ENCODE results near the gene SLC16A5. TPM values are rescaled to one million over a fixed set of nuclear protein-coding genes. Genes with fewer than 3 reads are reported as not detected.

SLC16A5 gene
- total RNA-seq, 6 experiments from 2014 or later = 1.2 to 3.7 (median 1.7) TPM

GRCh38 chr17:75109407-75110233, 21.9 kb downstream of the SLC16A5 start, which contains the start of gene ARMC7:
Gene ARMC7, plus strand, starts transcription at chr17:75109969. Its CDS starts 320 bp downstream, at chr17:75110289.
- Histone ChIP-seq H3K27me3 (no peaks in the 10 kb centered on the region), H3K4me3 (peak within 1 kb of the TSS; percentile 81 to 90 (median 89)), H3K27ac (peak within 1 kb of the TSS; percentile 50 to 77 (median 56)), H3K4me1 (peaks cover 0 to 16% (median 5%) of the 10 kb centered on the region in 4 donors), H3K36me3 (no peaks in the 10 kb centered on the region), H3K9me3 (no peaks in the 10 kb centered on the region)
- WGBS (ENCODE audit: insufficient coverage, low coverage, low lambda C conversion rate, missing lambda C conversion rate) = 0% methylated on average over 12 of the region's 68 CpGs
- ATAC-seq = peak; percentile 85 to 90 (median 88)
- intact Hi-C loops (cut with DNase I) = loop anchor here (10.0 kb wide), 2 partner anchors 45 to 95 kb away; partner anchors contain the start of gene NUP85 (in 1 of the 2)
- DNase-seq = peak; percentile 93 to 94 (median 94)
- TF ChIP-seq CTCF (IDR thresholded peaks at IDR 0.05) (no peak), POLR2A (IDR thresholded peaks at IDR 0.05) (peak; percentile 84)

DNA sequence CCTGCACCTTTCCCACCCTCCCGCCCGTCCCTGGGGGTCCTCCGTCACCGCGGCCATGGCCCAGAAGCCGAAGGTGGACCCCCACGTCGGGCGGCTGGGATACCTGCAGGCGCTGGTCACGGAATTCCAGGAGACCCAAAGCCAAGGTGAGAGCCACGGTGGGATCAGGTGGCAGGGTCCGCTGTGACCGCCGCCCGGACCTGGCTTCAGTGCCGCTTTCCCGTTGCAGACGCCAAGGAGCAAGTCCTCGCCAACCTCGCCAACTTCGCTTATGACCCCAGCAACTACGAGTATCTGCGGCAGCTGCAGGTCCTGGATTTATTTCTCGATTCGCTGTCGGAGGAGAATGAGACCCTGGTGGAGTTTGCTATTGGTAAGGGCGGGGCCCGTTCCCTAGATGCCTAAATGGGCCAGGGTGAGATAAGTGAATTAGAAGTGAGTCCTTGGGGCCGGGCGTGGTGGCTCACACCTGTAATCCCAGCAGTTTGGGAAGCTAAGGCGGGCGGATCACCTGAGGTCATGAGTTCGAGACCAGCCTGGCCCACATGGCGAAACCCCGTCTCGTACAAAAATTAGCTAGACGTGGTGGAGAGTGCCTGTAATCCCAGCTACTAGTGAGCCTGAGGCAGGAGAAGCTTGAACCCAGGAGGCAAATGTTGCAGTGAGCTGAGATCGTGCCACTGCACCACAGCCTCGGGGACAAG, 22.6 kb downstream of the SLC16A5 start:
- Histone ChIP-seq H3K9me3 (no peaks in the 10 kb centered on the region), H3K4me1 (peaks cover 0 to 24% (median 5%) of the 10 kb centered on the region in 4 donors), H3K36me3 (no peaks in the 10 kb centered on the region), H3K4me3 (peak overlapping the region; percentile 81 to 90 (median 89)), H3K27ac (peak overlapping the region; percentile 50 to 77 (median 56)), H3K27me3 (no peaks in the 10 kb centered on the region)
- 14% methylated on average over 37 of the region's 40 CpGs for WGBS (ENCODE audit: insufficient coverage, low coverage, low lambda C conversion rate, missing lambda C conversion rate)
- DNase-seq (no peak), ATAC-seq (peak in 3 of 4 donors; percentile 2 to 18 (median 8))
- intact Hi-C loops (cut with DNase I) = loop anchor here (10.0 kb wide), 2 partner anchors 46 to 94 kb away; partner anchors contain the start of gene NUP85 (in 1 of the 2)
- no peak for TF ChIP-seq CTCF (IDR thresholded peaks at IDR 0.05)

GRCh38 chr17:75111777-75112335, 24.1 kb downstream of the SLC16A5 start:
- WGBS (ENCODE audit: insufficient coverage, low coverage, low lambda C conversion rate, missing lambda C conversion rate) = 75% methylated on average over 7 of the region's 7 CpGs
- H3K4me1 ChIP-seq = peaks cover 0 to 29% (median 5%) of the 10 kb centered on the region in 4 donors
- DNase-seq (no peak), ATAC-seq (no peak)
- H3K9me3 ChIP-seq = no peaks in the 10 kb centered on the region
- H3K27me3 ChIP-seq = no peaks in the 10 kb centered on the region
- H3K27ac ChIP-seq = no peak overlapping the region
- TF ChIP-seq CTCF (IDR thresholded peaks at IDR 0.05) = no peak
- TF ChIP-seq POLR2A (IDR thresholded peaks at IDR 0.05) = no peak
- no peaks in the 10 kb centered on the region for H3K36me3 ChIP-seq
- intact Hi-C loops (cut with DNase I) = loop anchor here (10.0 kb wide), 2 partner anchors 47 to 93 kb away; partner anchors contain the start of gene NUP85 (in 1 of the 2)
- no peak overlapping the region for H3K4me3 ChIP-seq

DNA sequence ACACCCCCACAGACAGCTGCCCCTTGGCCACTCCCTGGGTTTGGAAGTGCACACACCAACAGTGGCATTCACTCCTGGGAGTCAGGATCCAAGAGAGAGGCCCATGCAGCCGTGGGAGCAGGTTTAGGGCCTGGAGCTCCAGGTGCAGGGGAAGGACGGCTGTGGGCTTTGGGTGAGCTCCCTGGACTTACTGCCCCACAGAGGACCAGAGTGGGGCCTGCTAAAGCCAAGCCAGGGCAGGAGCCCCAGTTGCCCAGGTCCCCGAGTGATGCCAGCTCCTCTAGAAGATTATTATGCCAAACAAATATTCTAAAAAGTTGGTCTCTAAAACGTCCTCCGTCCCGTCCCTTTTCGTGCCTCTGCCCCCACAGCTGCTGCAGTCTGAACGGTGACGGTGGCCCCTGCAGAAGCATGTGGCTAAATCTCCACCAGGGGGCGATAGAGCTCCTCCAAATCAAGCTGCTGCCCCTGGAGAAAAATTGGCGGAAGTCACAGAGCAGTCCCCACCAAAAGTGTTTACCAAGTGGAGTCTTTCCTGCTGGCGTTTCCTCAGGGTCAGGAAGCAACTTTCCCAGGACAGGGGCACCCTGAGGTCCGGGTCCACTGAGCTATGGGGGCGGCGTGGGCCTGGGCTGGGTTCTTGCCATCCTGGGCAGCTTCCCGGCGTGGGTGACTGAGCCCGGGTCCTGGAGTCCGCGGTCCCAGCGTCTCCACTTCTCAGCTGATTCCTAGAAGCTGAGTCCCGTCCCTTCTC, 26.2 kb downstream of the SLC16A5 start:
- H3K27me3 ChIP-seq = no peaks in the 10 kb centered on the region
- TF ChIP-seq CTCF (IDR thresholded peaks at IDR 0.05) (peak; percentile 94 to 98 (median 98)), POLR2A (IDR thresholded peaks at IDR 0.05) (no peak)
- H3K4me1 ChIP-seq = peaks cover 0 to 29% (median 5%) of the 10 kb centered on the region in 4 donors
- intact Hi-C loops (cut with DNase I) = loop anchor here (10.0 kb wide), 2 partner anchors 49 to 91 kb away; partner anchors contain the start of gene NUP85 (in 1 of the 2)
- peak; percentile 83 to 89 (median 84) for DNase-seq
- no peaks in the 10 kb centered on the region for H3K9me3 ChIP-seq
- under 1% methylated on average over 15 of the region's 22 CpGs for WGBS (ENCODE audit: insufficient coverage, low coverage, low lambda C conversion rate, missing lambda C conversion rate)
- H3K36me3 ChIP-seq = no peaks in the 10 kb centered on the region
- peak; percentile 78 to 87 (median 82) for ATAC-seq
- peak overlapping the region; percentile 62 to 78 (median 62) for H3K27ac ChIP-seq
- H3K4me3 ChIP-seq = peak overlapping the region; percentile 38 to 49 (median 43)
